CD4-positive, alpha-beta T cell (primary cell): ENCODE measurements around the gene MAST4. TPM values are rescaled to one million over a fixed set of nuclear protein-coding genes. Genes with fewer than 3 reads are reported as not detected.

Experiments used
- ATAC-seq: fragments of 200-7000 bp; cut with Tn5 transposase; one replicate; pipeline ENCODE4 v1.10.0; 2022; ENCODE audit warnings: mild to moderate bottlenecking; ENCODE audit not compliant: poor library complexity
- CTCF ChIA-PET: fragments of 350-600 bp; sonication (Branson Sonifier 250); formaldehyde crosslinking; loops from one replicate; lab custom pipeline; 2021; ENCODE audit warnings: antibody characterized with exemption, inconsistent platforms; lab: Charles Lee
- POLR2A ChIA-PET: fragments of 350-600 bp; sonication (Branson Sonifier 250); formaldehyde crosslinking; loops from one replicate; lab custom pipeline; 2021; ENCODE audit warnings: antibody characterized with exemption, inconsistent platforms; lab: Charles Lee
- DNase-seq, 14 experiments: peaks; one replicate each; pipeline ENCODE4 v3.0.0-alpha.2; 2013 to 2020; ENCODE audit warnings: mixed read lengths in 2 of 14
- H3K27ac ChIP-seq, 2 donors: one replicate each; pipeline versions ENCODE4 v1.5.1 to v1.7.0; 2013; ENCODE audit warnings: low read length in 2 of 2, low read depth in 1 of 2, mild to moderate bottlenecking in 1 of 2
- H3K27me3 ChIP-seq, 2 experiments: 1 replicate in 1 of 2; 2 replicates in 1 of 2; pipeline versions ENCODE4 v1.6.1 to v1.7.0; 2013; ENCODE audit warnings: low read length in 2 of 2, control low read depth in 1 of 2, mild to moderate bottlenecking in 1 of 2, moderate library complexity in 1 of 2; ENCODE audit not compliant: insufficient read depth in 2 of 2, control insufficient read depth in 1 of 2
- H3K36me3 ChIP-seq: one replicate; pipeline ENCODE4 v1.6.1; 2013; ENCODE audit warnings: low read length, control low read depth; ENCODE audit not compliant: insufficient read depth
- H3K4me1 ChIP-seq: one replicate; pipeline ENCODE4 v1.6.1; 2013; ENCODE audit warnings: low read length, control low read depth; ENCODE audit not compliant: insufficient read depth
- H3K4me3 ChIP-seq: one replicate; pipeline ENCODE4 v1.5.1; 2013; ENCODE audit warnings: mild to moderate bottlenecking, low read length, moderate library complexity
- H3K9me3 ChIP-seq, 2 experiments: 1 replicate in 1 of 2; 2 replicates in 1 of 2; pipeline versions ENCODE4 v1.6.1 to v1.7.0; 2013; ENCODE audit warnings: low read length in 2 of 2, mild to moderate bottlenecking in 2 of 2, control low read depth in 1 of 2, moderate library complexity in 1 of 2; ENCODE audit not compliant: control insufficient read depth in 1 of 2, insufficient read depth in 1 of 2
- H3K27ac Mint-ChIP-seq: one replicate; pipeline ENCODE4 v1.8.0; 2020; ENCODE audit warnings: mixed read lengths
- H3K27me3 Mint-ChIP-seq: one replicate; pipeline ENCODE4 v1.8.0; 2021; ENCODE audit warnings: mixed read lengths
- H3K36me3 Mint-ChIP-seq: one replicate; pipeline ENCODE4 v1.8.0; 2021; ENCODE audit warnings: low read depth, mixed read lengths
- H3K4me1 Mint-ChIP-seq: one replicate; pipeline ENCODE4 v1.8.0; 2021; ENCODE audit warnings: low read depth, mixed read lengths
- H3K4me3 Mint-ChIP-seq: one replicate; pipeline ENCODE4 v1.8.0; 2020; ENCODE audit warnings: mild to moderate bottlenecking, mixed read lengths
- H3K9me3 Mint-ChIP-seq: one replicate; pipeline ENCODE4 v1.8.0; 2020; ENCODE audit warnings: mixed read lengths
- CTCF ChIP-seq: fragments of 200-600 bp; IDR thresholded peaks from one replicate; pipeline ENCODE4 v1.8.0; 2022; ENCODE audit warnings: antibody characterized with exemption, mild to moderate bottlenecking
- intact Hi-C, 2 experiments: fragments of 100-400 bp; cut with DNase I in 1 of 2; cut with micrococcal nuclease in 1 of 2; formaldehyde crosslinking; loops; one replicate each; pipeline versions ENCODE4 v1.15.1 to v1.9.0; 2023 to 2025; cut with DNase I, micrococcal nuclease
- total RNA-seq, 174 experiments: library from RNA in 2 of 174; stranded (reverse) in 2 of 174; gene quantifications; one replicate each; pipeline ENCODE4 v1.2.3 and lab custom pipeline; 2021 to 2026

Gene MAST4
- total RNA-seq, 2 experiments from 2014 or later, result 21.3 to 21.6 TPM

DNA sequence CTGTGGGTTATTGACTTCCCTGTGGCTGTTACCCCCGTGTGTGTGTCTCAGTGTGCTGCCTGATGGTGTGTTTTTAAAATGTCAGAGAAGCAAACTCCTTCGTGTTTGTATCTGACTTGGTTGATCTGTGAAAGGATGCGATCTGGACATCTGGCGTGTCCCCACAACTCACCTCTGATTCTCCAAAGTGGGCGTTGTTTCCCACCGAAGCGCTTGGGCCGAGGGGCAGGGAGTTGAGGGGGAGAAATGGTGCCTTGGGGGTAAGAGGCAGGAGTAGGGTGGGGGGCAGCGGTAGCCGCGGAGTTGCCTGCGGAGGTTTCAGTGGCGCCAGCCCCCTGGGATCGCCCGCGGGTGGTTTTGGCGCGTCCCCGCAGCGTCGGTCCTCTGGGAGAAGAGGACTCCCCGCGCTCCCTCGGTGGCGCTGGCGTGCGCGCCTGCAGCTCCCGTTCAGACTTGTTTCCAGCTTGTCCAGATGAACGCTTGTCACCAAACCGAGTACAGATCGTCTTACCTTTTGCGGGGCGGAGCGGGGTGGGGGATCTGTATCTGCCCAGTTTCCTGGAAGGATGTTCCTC lies 1.1 kb downstream of the MAST4 start:
- Mint-ChIP-seq H3K36me3 (no peaks in the 10 kb centered on the region), H3K27ac (no peak overlapping the region), H3K4me1 (peaks cover 6% of the 10 kb centered on the region), H3K27me3 (peaks cover 66% of the 10 kb centered on the region), H3K9me3 (no peaks in the 10 kb centered on the region), H3K4me3 (peak overlapping the region; percentile 69)
- ChIA-PET CTCF (no interaction called here), POLR2A (no interaction called here)
- Histone ChIP-seq H3K4me1 (peaks cover 12% of the 10 kb centered on the region), H3K36me3 (no peaks in the 10 kb centered on the region), H3K9me3 (peaks cover 0 to 4% of the 10 kb centered on the region in 2 experiments), H3K27ac (no peak overlapping the region), H3K4me3 (peak overlapping the region; percentile 12), H3K27me3 (peaks cover 29 to 62% of the 10 kb centered on the region in 2 experiments)
- ATAC-seq, result no peak
- intact Hi-C loops, result no loop called here
- DNase-seq, result no peak
- no peak for TF ChIP-seq CTCF

- no peak overlapping the region for H3K27ac ChIP-seq
- CTCF ChIA-PET, result no interaction called here
- peaks cover 42% of the 10 kb centered on the region for H3K27me3 Mint-ChIP-seq
Observed at GRCh38 chr5:66602621-66603020, 6.4 kb downstream of the MAST4 start.

DNA sequence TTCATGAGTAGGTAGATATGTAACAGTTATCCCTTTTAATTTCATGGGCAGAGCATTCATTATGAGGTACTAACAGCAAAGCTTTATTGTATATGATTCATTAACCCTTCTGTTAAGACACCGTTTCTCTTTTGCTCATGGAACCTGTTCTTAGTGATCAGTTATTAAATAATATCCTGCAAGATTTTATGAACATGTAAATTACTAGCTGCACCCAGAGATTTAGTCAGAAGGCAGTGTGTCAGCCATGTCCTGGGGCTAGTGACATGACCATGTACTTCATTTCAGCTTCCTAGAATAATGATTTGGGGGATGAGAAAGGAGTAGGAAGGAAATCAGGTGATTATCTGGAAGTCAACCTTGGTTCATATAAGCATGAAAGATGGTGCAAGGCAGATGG lies 7.0 kb downstream of the MAST4 start:
- no peaks in the 10 kb centered on the region for H3K4me1 ChIP-seq
- H3K36me3 Mint-ChIP-seq, result no peaks in the 10 kb centered on the region
- no peaks in the 10 kb centered on the region for H3K9me3 Mint-ChIP-seq
- H3K27me3 ChIP-seq, result peaks cover 10 to 32% of the 10 kb centered on the region in 2 experiments
- no peak for TF ChIP-seq CTCF
- ChIA-PET POLR2A (no interaction called here), CTCF (no interaction called here)
- H3K27ac Mint-ChIP-seq, result no peak overlapping the region
- intact Hi-C loops, result no loop called here
- H3K27ac ChIP-seq, result no peak overlapping the region
- ATAC-seq, result no peak
- H3K4me1 Mint-ChIP-seq, result no peaks in the 10 kb centered on the region
- no peaks in the 10 kb centered on the region for H3K9me3 ChIP-seq
- peaks cover 37% of the 10 kb centered on the region for H3K27me3 Mint-ChIP-seq
- DNase-seq, result no peak
- H3K4me3 Mint-ChIP-seq, result no peak overlapping the region
- no peaks in the 10 kb centered on the region for H3K36me3 ChIP-seq
- H3K4me3 ChIP-seq, result no peak overlapping the region

More at GRCh38 chr5:66602621-66603020, 6.4 kb downstream of the MAST4 start:
- Mint-ChIP-seq H3K36me3 (no peaks in the 10 kb centered on the region), H3K4me1 (no peaks in the 10 kb centered on the region), H3K9me3 (no peaks in the 10 kb centered on the region), H3K4me3 (no peak overlapping the region), H3K27ac (no peak overlapping the region)
- intact Hi-C loops, result no loop called here
- no peak for TF ChIP-seq CTCF
- H3K27me3 ChIP-seq, result peaks cover 10 to 38% of the 10 kb centered on the region in 2 experiments
- H3K4me3 ChIP-seq, result no peak overlapping the region
- no peaks in the 10 kb centered on the region for H3K4me1 ChIP-seq
- DNase-seq (no peak), ATAC-seq (no peak)
- no peaks in the 10 kb centered on the region for H3K9me3 ChIP-seq
- POLR2A ChIA-PET, result no interaction called here
- no peaks in the 10 kb centered on the region for H3K36me3 ChIP-seq
